ENCODE measurements around the gene DNAJC12.
"Not testable (repeated sequence)": the region's sequence is repeated elsewhere in the genome, so short reads cannot be mapped to it uniquely, and the experiment has no call there.

Gene DNAJC12

GRCh38 chr10:67793313-67793712, 44.7 kb downstream of the DNAJC12 start:
- DNase-seq (ENCODE audit: low read depth in 3 of 3), result no peak

GRCh38 chr10:67792653-67793052, 45.3 kb downstream of the DNAJC12 start:
- DNase-seq (ENCODE audit: low read depth in 3 of 3), result no peak

GRCh38 chr10:67790534-67791408, 47.2 kb downstream of the DNAJC12 start:
- DNase-seq (ENCODE audit: low read depth in 3 of 3), result no peak

GRCh38 chr10:67789769-67790168, 48.2 kb downstream of the DNAJC12 start:
- no peak for DNase-seq (ENCODE audit: low read depth in 3 of 3)

- DNase-seq (ENCODE audit: low read depth in 3 of 3), result peak; percentile 55 to 58 (median 57)
Observed at GRCh38 chr10:67788028-67788886, 49.7 kb downstream of the DNAJC12 start.

GRCh38 chr10:67785098-67785497, 52.9 kb downstream of the DNAJC12 start:
- no peak for DNase-seq (ENCODE audit: low read depth in 3 of 3)

GRCh38 chr10:67784474-67784873, 53.5 kb downstream of the DNAJC12 start:
- no peak for DNase-seq (ENCODE audit: low read depth in 3 of 3)

GRCh38 chr10:67783606-67784294, 54.2 kb downstream of the DNAJC12 start:
- DNase-seq (ENCODE audit: low read depth in 3 of 3), result no peak

- no peak for DNase-seq (ENCODE audit: low read depth in 3 of 3)
Observed at GRCh38 chr10:67782530-67782929, 55.5 kb downstream of the DNAJC12 start.

GRCh38 chr10:67780759-67781538, 57.0 kb downstream of the DNAJC12 start:
- DNase-seq (ENCODE audit: low read depth in 3 of 3), result no peak

- DNase-seq (ENCODE audit: low read depth in 3 of 3), result not testable (repeated sequence)
Observed at GRCh38 chr10:67780204-67780621, 57.8 kb downstream of the DNAJC12 start.

GRCh38 chr10:67779465-67780203, 58.4 kb downstream of the DNAJC12 start:
- peak in 2 of 3 experiments; percentile 31 to 67 for DNase-seq (ENCODE audit: low read depth in 3 of 3)

- no peak for DNase-seq (ENCODE audit: low read depth in 3 of 3)
Observed at GRCh38 chr10:67776371-67776770, 61.6 kb downstream of the DNAJC12 start.

GRCh38 chr10:67775279-67775678, 62.7 kb downstream of the DNAJC12 start:
- DNase-seq (ENCODE audit: low read depth in 3 of 3), result no peak

GRCh38 chr10:67772894-67773511, 65.0 kb downstream of the DNAJC12 start:
- DNase-seq (ENCODE audit: low read depth in 3 of 3), result no peak

GRCh38 chr10:67772151-67772550, 65.8 kb downstream of the DNAJC12 start:
- DNase-seq (ENCODE audit: low read depth in 3 of 3), result no peak

- DNase-seq (ENCODE audit: low read depth in 3 of 3), result no peak
Observed at GRCh38 chr10:67771200-67771599, 66.8 kb downstream of the DNAJC12 start.

GRCh38 chr10:67770537-67770936, 67.5 kb downstream of the DNAJC12 start:
- DNase-seq (ENCODE audit: low read depth in 3 of 3), result no peak

GRCh38 chr10:67767244-67767643, 70.7 kb downstream of the DNAJC12 start:
- DNase-seq (ENCODE audit: low read depth in 3 of 3), result no peak

Measured in stimulated activated CD4-positive, alpha-beta T cell treated with anti-CD3 and anti-CD28 coated beads, TNF-alpha, amount 100 ng/mL, for 4 hours (primary cell).